GM06990 (cell line): ENCODE results near the gene ASB7.

Source experiments
- DNase-seq: peaks from one replicate; pipeline ENCODE4 v3.0.0-alpha.2; 2011; ENCODE audit not compliant: insufficient read length; ENCODE audit errors: extremely low read depth
- H3K27me3 ChIP-seq: replicated peaks from 2 replicates; pipeline ENCODE4 v1.6.0; 2011; ENCODE audit warnings: low read length; ENCODE audit not compliant: control insufficient read depth, insufficient read depth
- H3K36me3 ChIP-seq: 2 replicates; pipeline ENCODE4 v1.5.1; 2011; ENCODE audit warnings: low read length; ENCODE audit not compliant: control insufficient read depth, insufficient read depth
- H3K4me3 ChIP-seq: replicated peaks from 2 replicates; pipeline ENCODE4 v1.5.1; 2011; ENCODE audit warnings: low read depth, mild to moderate bottlenecking, control low read depth, low read length
- TF ChIP-seq, protein P1 (sequence below): IDR thresholded peaks from 2 replicates; pipeline ENCODE4 v1.5.1; 2011; ENCODE audit warnings: low read length, control low read depth, mild to moderate bottlenecking, inconsistent platforms; ENCODE audit not compliant: insufficient read depth, poor library complexity, severe bottlenecking

Gene ASB7

DNA sequence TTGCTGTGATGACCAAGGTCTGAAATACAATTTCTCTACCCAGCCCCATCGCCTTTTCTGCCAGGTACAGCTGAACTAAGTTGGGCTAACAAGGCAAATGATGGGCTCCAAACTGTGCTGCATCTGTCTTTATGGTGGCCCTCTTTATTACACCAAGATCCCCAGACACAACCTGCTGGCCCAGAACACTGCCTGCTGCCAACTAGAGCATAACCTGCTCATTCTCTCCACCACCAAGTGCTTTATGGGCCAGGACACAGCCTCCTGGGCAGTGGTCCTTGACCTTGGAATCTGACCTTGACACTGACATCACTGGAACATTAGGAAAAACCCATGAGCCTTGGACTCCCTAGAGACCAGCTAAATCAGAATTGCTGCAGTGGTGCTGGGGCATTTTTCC, 3.7 kb upstream of the ASB7 start:
- Histone ChIP-seq H3K27me3 (no peaks in the 10 kb centered on the region), H3K4me3 (no peak overlapping the region), H3K36me3 (no peaks in the 10 kb centered on the region)
- no peak for DNase-seq
- TF ChIP-seq, protein P1, sequence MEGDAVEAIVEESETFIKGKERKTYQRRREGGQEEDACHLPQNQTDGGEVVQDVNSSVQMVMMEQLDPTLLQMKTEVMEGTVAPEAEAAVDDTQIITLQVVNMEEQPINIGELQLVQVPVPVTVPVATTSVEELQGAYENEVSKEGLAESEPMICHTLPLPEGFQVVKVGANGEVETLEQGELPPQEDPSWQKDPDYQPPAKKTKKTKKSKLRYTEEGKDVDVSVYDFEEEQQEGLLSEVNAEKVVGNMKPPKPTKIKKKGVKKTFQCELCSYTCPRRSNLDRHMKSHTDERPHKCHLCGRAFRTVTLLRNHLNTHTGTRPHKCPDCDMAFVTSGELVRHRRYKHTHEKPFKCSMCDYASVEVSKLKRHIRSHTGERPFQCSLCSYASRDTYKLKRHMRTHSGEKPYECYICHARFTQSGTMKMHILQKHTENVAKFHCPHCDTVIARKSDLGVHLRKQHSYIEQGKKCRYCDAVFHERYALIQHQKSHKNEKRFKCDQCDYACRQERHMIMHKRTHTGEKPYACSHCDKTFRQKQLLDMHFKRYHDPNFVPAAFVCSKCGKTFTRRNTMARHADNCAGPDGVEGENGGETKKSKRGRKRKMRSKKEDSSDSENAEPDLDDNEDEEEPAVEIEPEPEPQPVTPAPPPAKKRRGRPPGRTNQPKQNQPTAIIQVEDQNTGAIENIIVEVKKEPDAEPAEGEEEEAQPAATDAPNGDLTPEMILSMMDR, result no peak

DNA sequence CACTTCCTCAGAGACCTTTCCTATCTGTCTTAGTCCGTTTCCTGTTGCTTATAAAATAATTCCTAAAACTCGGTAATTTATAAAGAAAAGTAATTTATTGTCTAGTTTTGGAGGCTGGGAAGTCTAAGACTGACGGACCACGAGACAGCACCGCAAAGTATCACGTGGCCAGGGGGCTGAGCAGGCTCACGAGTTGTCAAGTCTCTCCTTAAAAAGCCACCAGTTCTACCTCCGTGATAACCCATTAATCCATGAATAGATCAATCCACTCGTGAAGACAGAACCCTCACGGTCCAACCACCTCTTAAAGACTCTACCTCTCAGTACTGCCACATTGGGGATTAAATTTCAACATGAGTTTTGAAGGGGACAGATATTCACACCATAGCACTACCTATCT, 1.2 kb upstream of the ASB7 start:
- peak; percentile 14 for DNase-seq
- H3K4me3 ChIP-seq, result peak overlapping the region; percentile 94
- TF ChIP-seq, protein P1, result no peak
- H3K27me3 ChIP-seq, result no peaks in the 10 kb centered on the region
- no peaks in the 10 kb centered on the region for H3K36me3 ChIP-seq

DNA sequence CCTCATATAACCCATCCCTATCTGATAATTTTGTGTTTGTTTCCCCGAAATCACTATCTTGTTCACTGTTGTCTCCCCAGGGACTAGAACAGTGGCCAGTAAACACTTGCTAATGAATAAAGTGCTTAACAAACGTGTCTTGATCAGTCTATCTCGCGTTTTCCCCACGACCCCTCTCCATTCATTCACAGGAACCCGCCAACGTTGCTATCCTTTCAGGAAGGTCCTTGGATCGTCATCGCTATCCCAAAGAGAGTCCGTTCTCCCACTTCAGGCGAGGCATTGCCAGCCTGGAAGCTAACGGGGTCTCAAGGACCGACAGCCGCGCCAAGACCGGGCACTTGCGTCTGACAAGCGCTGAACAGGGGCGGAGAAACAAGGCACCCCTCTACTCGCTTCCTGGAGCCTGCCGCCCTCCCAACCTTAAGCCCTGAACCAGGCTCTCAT, 749 bp upstream of the ASB7 start:
- H3K4me3 ChIP-seq, result peak overlapping the region; percentile 94
- TF ChIP-seq, protein P1, result no peak
- H3K27me3 ChIP-seq, result no peaks in the 10 kb centered on the region
- no peak for DNase-seq
- no peaks in the 10 kb centered on the region for H3K36me3 ChIP-seq

DNA sequence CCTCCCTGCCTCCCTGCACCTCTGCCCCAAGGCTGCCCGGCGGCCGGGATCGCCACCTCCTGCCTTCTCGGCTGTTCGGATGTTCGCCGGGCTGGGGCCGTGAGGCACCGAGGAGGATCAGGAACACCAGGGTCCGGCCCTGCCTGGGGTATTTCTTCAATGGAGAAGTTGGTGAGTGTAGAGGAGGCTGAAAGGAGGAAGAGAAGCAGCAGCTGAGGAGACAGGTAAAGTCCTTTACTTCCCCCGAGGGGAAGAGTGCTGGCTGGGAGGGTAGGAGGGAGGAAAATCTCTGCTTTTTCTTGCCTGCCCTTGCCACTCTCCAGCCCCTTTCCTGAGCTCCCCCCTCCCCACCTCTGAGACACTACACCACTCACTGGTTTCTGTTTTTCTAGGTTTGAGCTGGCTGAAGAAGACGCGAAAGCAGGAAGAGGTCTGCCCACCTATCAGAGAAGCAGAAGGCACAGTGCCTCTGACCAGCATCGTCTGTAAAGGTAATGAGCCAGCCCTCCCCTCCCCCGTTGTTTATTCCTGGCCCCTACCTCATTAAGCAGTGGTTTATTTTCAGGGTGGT, 519 bp downstream of the ASB7 start:
- peak; percentile 67 for DNase-seq
- Histone ChIP-seq H3K27me3 (no peaks in the 10 kb centered on the region), H3K4me3 (peak overlapping the region; percentile 83), H3K36me3 (peaks cover 4% of the 10 kb centered on the region)
- TF ChIP-seq, protein P1, result no peak

DNA sequence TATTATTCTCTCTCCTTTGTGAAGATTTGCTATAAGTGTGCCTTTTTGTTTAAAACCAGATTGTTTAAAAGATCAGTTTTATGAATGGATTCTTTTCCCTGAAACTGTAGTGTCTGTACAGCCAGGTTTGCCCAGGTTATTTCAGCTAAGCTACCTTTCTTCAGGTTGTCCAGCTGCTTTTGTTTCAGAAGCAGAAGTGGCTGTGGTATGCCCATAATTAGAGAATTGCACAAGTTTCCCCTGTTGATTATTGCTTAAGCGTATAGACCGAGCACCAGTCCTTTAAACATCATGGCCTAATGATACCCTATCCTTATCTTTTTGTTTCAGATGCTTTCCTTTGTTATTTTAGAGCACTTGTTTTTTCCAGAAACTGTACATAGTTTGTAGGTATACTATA, 10.2 kb downstream of the ASB7 start:
- no peaks in the 10 kb centered on the region for H3K27me3 ChIP-seq
- TF ChIP-seq, protein P1, result no peak
- peaks cover 9% of the 10 kb centered on the region for H3K36me3 ChIP-seq
- DNase-seq, result no peak
- H3K4me3 ChIP-seq, result no peak overlapping the region

DNA sequence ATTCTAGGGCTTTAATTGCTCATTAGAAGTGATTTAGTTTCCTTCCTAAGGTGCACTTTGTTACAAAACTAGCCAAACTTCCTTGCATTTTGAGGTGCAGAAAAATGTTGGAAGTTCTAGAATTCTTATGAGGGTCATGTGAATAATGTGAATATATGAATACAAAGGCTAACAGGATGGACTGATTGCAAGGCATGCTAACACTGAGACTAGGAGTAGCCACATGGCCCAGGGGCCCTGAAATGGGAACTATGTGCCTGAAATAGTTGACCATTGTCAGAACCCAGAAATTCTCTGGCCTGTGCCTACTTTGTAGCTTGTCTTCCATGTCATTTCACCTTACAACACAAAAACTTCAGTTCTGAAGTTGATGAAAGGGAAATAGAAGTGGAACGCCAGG, 10.8 kb downstream of the ASB7 start:
- TF ChIP-seq, protein P1, result no peak
- no peak overlapping the region for H3K4me3 ChIP-seq
- peaks cover 5% of the 10 kb centered on the region for H3K36me3 ChIP-seq
- DNase-seq, result no peak
- no peaks in the 10 kb centered on the region for H3K27me3 ChIP-seq
